ENCODE results near the gene USHBP1.

The USHBP1 gene

GRCh38 chr19:17292301-17293074 is 27.9 kb upstream of the USHBP1 start:
- Histone ChIP-seq H3K36me3 (ENCODE audit: insufficient read depth, low read depth, low read length) (peaks cover 6% of the 10 kb centered on the region; the same call in 1 of the 2 replicates), H3K27ac (ENCODE audit: low read length) (peak overlapping the region; percentile 55), H3K4me1 (ENCODE audit: insufficient read depth, low read length) (0 out of 2 replicates have a peak, but pooled peaks cover 3% of the 10 kb centered on the region), H3K27me3 (ENCODE audit: insufficient read depth, low read length) (no peaks in the 10 kb centered on the region), H3K9me3 (ENCODE audit: insufficient read depth, low read depth, low read length) (no peaks in the 10 kb centered on the region), H3K4me3 (ENCODE audit: low read length) (peak overlapping the region; percentile 85), H3K9ac (ENCODE audit: low read depth, low read length) (peak overlapping the region; percentile 88; the same call in 1 of the 2 replicates)

GRCh38 chr19:17289489-17289888 is 24.9 kb upstream of the USHBP1 start:
- Histone ChIP-seq H3K36me3 (ENCODE audit: insufficient read depth, low read depth, low read length) (0 out of 2 replicates have a peak, but pooled peaks cover 4% of the 10 kb centered on the region), H3K27ac (ENCODE audit: low read length) (no peak overlapping the region), H3K9ac (ENCODE audit: low read depth, low read length) (no peak overlapping the region), H3K4me3 (ENCODE audit: low read length) (no peak overlapping the region), H3K9me3 (ENCODE audit: insufficient read depth, low read depth, low read length) (no peaks in the 10 kb centered on the region), H3K4me1 (ENCODE audit: insufficient read depth, low read length) (0 out of 2 replicates have a peak, but pooled peaks cover 3% of the 10 kb centered on the region), H3K27me3 (ENCODE audit: insufficient read depth, low read length) (no peaks in the 10 kb centered on the region)

- no peak overlapping the region for H3K9ac ChIP-seq (ENCODE audit: low read depth, low read length)
- H3K9me3 ChIP-seq (ENCODE audit: insufficient read depth, low read depth, low read length), result no peaks in the 10 kb centered on the region
- H3K27me3 ChIP-seq (ENCODE audit: insufficient read depth, low read length), result peaks cover 14% of the 10 kb centered on the region
- H3K36me3 ChIP-seq (ENCODE audit: insufficient read depth, low read depth, low read length), result no peaks in the 10 kb centered on the region; the same call in 1 of the 2 replicates
- no peak overlapping the region for H3K27ac ChIP-seq (ENCODE audit: low read length)
- no peak overlapping the region for H3K4me3 ChIP-seq (ENCODE audit: low read length)
- no peaks in the 10 kb centered on the region for H3K4me1 ChIP-seq (ENCODE audit: insufficient read depth, low read length)
These were observed 22.2 kb upstream of the USHBP1 start for GRCh38 chr19:17286752-17287151.

GRCh38 chr19:17286263-17286662 is 21.7 kb upstream of the USHBP1 start:
- Histone ChIP-seq H3K27ac (ENCODE audit: low read length) (no peak overlapping the region), H3K4me1 (ENCODE audit: insufficient read depth, low read length) (no peaks in the 10 kb centered on the region), H3K27me3 (ENCODE audit: insufficient read depth, low read length) (peaks cover 19% of the 10 kb centered on the region), H3K36me3 (ENCODE audit: insufficient read depth, low read depth, low read length) (no peaks in the 10 kb centered on the region; the same call in 1 of the 2 replicates), H3K9me3 (ENCODE audit: insufficient read depth, low read depth, low read length) (no peaks in the 10 kb centered on the region), H3K9ac (ENCODE audit: low read depth, low read length) (no peak overlapping the region), H3K4me3 (ENCODE audit: low read length) (no peak overlapping the region)

GRCh38 chr19:17285415-17286135 is 21.0 kb upstream of the USHBP1 start:
- Histone ChIP-seq H3K27me3 (ENCODE audit: insufficient read depth, low read length) (peaks cover 24% of the 10 kb centered on the region), H3K4me1 (ENCODE audit: insufficient read depth, low read length) (no peaks in the 10 kb centered on the region), H3K9me3 (ENCODE audit: insufficient read depth, low read depth, low read length) (no peaks in the 10 kb centered on the region), H3K27ac (ENCODE audit: low read length) (no peak overlapping the region), H3K36me3 (ENCODE audit: insufficient read depth, low read depth, low read length) (no peaks in the 10 kb centered on the region; the same call in 1 of the 2 replicates), H3K9ac (ENCODE audit: low read depth, low read length) (no peak overlapping the region), H3K4me3 (ENCODE audit: low read length) (no peak overlapping the region)

- no peaks in the 10 kb centered on the region for H3K9me3 ChIP-seq (ENCODE audit: insufficient read depth, low read depth, low read length)
- no peaks in the 10 kb centered on the region for H3K4me1 ChIP-seq (ENCODE audit: insufficient read depth, low read length)
- H3K27me3 ChIP-seq (ENCODE audit: insufficient read depth, low read length), result peaks cover 24% of the 10 kb centered on the region
- no peak overlapping the region for H3K9ac ChIP-seq (ENCODE audit: low read depth, low read length)
- no peak overlapping the region for H3K27ac ChIP-seq (ENCODE audit: low read length)
- peaks cover 8% of the 10 kb centered on the region; the same call in 1 of the 2 replicates for H3K36me3 ChIP-seq (ENCODE audit: insufficient read depth, low read depth, low read length)
- H3K4me3 ChIP-seq (ENCODE audit: low read length), result no peak overlapping the region
These were observed 19.0 kb upstream of the USHBP1 start for GRCh38 chr19:17283504-17283996.

- no peaks in the 10 kb centered on the region for H3K9me3 ChIP-seq (ENCODE audit: insufficient read depth, low read depth, low read length)
- no peak overlapping the region for H3K27ac ChIP-seq (ENCODE audit: low read length)
- H3K27me3 ChIP-seq (ENCODE audit: insufficient read depth, low read length), result peaks cover 24% of the 10 kb centered on the region
- no peaks in the 10 kb centered on the region for H3K4me1 ChIP-seq (ENCODE audit: insufficient read depth, low read length)
- peak overlapping the region; percentile 62; the same call in 1 of the 2 replicates for H3K4me3 ChIP-seq (ENCODE audit: low read length)
- peak overlapping the region; percentile 30; the same call in 1 of the 2 replicates for H3K9ac ChIP-seq (ENCODE audit: low read depth, low read length)
- peaks cover 11% of the 10 kb centered on the region; the same call in 1 of the 2 replicates for H3K36me3 ChIP-seq (ENCODE audit: insufficient read depth, low read depth, low read length)
These were observed 18.1 kb upstream of the USHBP1 start for GRCh38 chr19:17282488-17283125.

- peaks cover 21% of the 10 kb centered on the region for H3K36me3 ChIP-seq (ENCODE audit: insufficient read depth, low read depth, low read length)
- peak within 1 kb of the TSS; percentile 30; the same call in 1 of the 2 replicates for H3K9ac ChIP-seq (ENCODE audit: low read depth, low read length)
- no peaks in the 10 kb centered on the region for H3K9me3 ChIP-seq (ENCODE audit: insufficient read depth, low read depth, low read length)
- peaks cover 24% of the 10 kb centered on the region for H3K27me3 ChIP-seq (ENCODE audit: insufficient read depth, low read length)
- H3K27ac ChIP-seq (ENCODE audit: low read length), result no peak within 1 kb of the TSS
- H3K4me1 ChIP-seq (ENCODE audit: insufficient read depth, low read length), result no peaks in the 10 kb centered on the region
- H3K4me3 ChIP-seq (ENCODE audit: low read length), result peak within 1 kb of the TSS; percentile 62; the same call in 1 of the 2 replicates
These were observed 17.1 kb upstream of the USHBP1 start, which contains the start of gene ANKLE1 for GRCh38 chr19:17281391-17282304. Gene ANKLE1 (plus strand): TSS chr19:17281901. CDS start chr19:17281921, 20 bp downstream.

GRCh38 chr19:17279436-17279835 is 14.9 kb upstream of the USHBP1 start:
- Histone ChIP-seq H3K9me3 (ENCODE audit: insufficient read depth, low read depth, low read length) (no peaks in the 10 kb centered on the region), H3K4me1 (ENCODE audit: insufficient read depth, low read length) (no peaks in the 10 kb centered on the region), H3K27ac (ENCODE audit: low read length) (no peak overlapping the region), H3K9ac (ENCODE audit: low read depth, low read length) (no peak overlapping the region), H3K27me3 (ENCODE audit: insufficient read depth, low read length) (peaks cover 24% of the 10 kb centered on the region), H3K4me3 (ENCODE audit: low read length) (no peak overlapping the region), H3K36me3 (ENCODE audit: insufficient read depth, low read depth, low read length) (peaks cover 39% of the 10 kb centered on the region)

- Histone ChIP-seq H3K27ac (ENCODE audit: low read length) (no peak overlapping the region), H3K4me1 (ENCODE audit: insufficient read depth, low read length) (no peaks in the 10 kb centered on the region), H3K4me3 (ENCODE audit: low read length) (no peak overlapping the region), H3K27me3 (ENCODE audit: insufficient read depth, low read length) (no peaks in the 10 kb centered on the region), H3K9me3 (ENCODE audit: insufficient read depth, low read depth, low read length) (no peaks in the 10 kb centered on the region), H3K36me3 (ENCODE audit: insufficient read depth, low read depth, low read length) (peaks cover 66% of the 10 kb centered on the region), H3K9ac (ENCODE audit: low read depth, low read length) (no peak overlapping the region)
These were observed 11.1 kb upstream of the USHBP1 start for GRCh38 chr19:17275441-17276175.
